ENCODE measurements around the gene PHYKPL. TPM values are rescaled to one million over a fixed set of nuclear protein-coding genes. Genes with fewer than 3 reads are reported as not detected.

PHYKPL gene
- total and polyA plus RNA-seq, 2 of the 8 experiments (the other 6 are each of a cell fraction or from before 2014, with no cell fraction given): 25.1 to 32.1 TPM

DNA sequence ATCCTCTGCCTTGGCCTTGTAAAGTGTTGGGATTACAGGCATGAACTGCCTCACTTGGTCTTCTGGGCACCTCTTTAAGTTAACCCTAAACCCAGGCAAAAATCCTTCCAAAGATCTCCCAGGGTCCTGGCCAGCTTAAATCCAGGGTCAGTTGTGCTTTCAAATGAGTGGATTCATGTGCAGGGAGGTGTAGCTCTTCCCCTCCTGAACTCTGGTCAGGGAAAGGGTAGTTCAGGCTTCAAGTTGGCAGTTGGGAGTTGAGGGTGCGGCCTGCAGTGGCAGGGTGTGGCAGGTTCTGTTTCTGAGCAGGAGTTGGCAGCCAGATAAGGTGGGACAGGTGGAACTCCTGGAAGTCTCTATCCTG lies 24.7 kb downstream of the PHYKPL start:
- peaks cover 55 to 57% of the 10 kb centered on the region in 2 experiments for H4K20me1 ChIP-seq (replicated peaks in 1 of 2; ENCODE audit: control insufficient read depth in 1 of 2, insufficient read depth in 2 of 2, low read length in 2 of 2)
- H3K27me3 ChIP-seq (replicated peaks in 1 of 4; ENCODE audit: control insufficient read depth in 3 of 4, extremely low read depth in 1 of 4, insufficient read depth in 3 of 4, low read length in 3 of 4): no peaks in the 10 kb centered on the region
- ChIA-PET CTCF (ENCODE audit: partially characterized antibody) (interaction anchor here (1.5 to 3.3 kb wide), 3 partner anchors 11 to 131 kb away, joined by 3 to 20 read pairs (median 6); no protein-coding TSS in a partner anchor), POLR2A (ENCODE audit: partially characterized antibody) (interaction anchor here (0.6 to 31.3 kb wide), 8 partner anchors 8 to 1570 kb away, joined by 3 to 985 read pairs (median 4); partner anchors contain the start of genes GMCL2 and PHYKPL)
- no peak overlapping the region for H4K5ac ChIP-seq (ENCODE audit: insufficient read length, low read depth, low read length)
- peaks cover 27 to 49% of the 10 kb centered on the region in 2 experiments for H3K79me2 ChIP-seq (ENCODE audit: control insufficient read depth in 1 of 2, insufficient read depth in 2 of 2, low read length in 2 of 2)
- H3K14ac ChIP-seq (ENCODE audit: insufficient read length): no peak overlapping the region
- no peaks in the 10 kb centered on the region for H3K9me3 ChIP-seq (ENCODE audit: insufficient read depth in 2 of 2, low read depth in 1 of 2, low read length in 1 of 2)
- H3K56ac ChIP-seq (replicated peaks; ENCODE audit: insufficient read length, low read depth, low read length): no peak overlapping the region
- no peak overlapping the region for H2AFZ ChIP-seq (ENCODE audit: low read length)
- H3K23me2 ChIP-seq (ENCODE audit: low read depth, low read length): peaks cover 4% of the 10 kb centered on the region
- no peak overlapping the region for H3K23ac ChIP-seq (ENCODE audit: insufficient read length)
- H2BK12ac ChIP-seq (ENCODE audit: low read depth, low read length): no peak overlapping the region
- H2BK15ac ChIP-seq (ENCODE audit: low read length): no peak overlapping the region
- H4K8ac ChIP-seq (ENCODE audit: extremely low read depth, insufficient read depth, low read length): no peak overlapping the region; the same call in 1 of the 2 replicates
- no peak overlapping the region for H4K91ac ChIP-seq (replicated peaks; ENCODE audit: insufficient read length, low read length)
- no peak overlapping the region; a peak in 2 of 8 replicates for H3K4me3 ChIP-seq (ENCODE audit: extremely low read depth in 1 of 4, insufficient read depth in 2 of 4, low read depth in 3 of 4, low read length in 4 of 4)
- peaks cover 20% of the 10 kb centered on the region for H3K79me1 ChIP-seq (ENCODE audit: low read depth, low read length)
- H2AK5ac ChIP-seq (ENCODE audit: low read depth, low read length): no peak overlapping the region
- H3K4me2 ChIP-seq (ENCODE audit: insufficient read depth in 1 of 2, low read depth in 2 of 2, low read length in 2 of 2): no peak overlapping the region; a peak in 1 of 4 replicates
- H2BK5ac ChIP-seq (ENCODE audit: low read depth, low read length): no peak overlapping the region
- 89% methylated on average over 1 of the region's 1 CpG; no CpG with 5 or more reads in 1 of the 2 experiments for WGBS, 2 experiments (ENCODE audit: extremely low coverage in 1 of 2, insufficient coverage in 1 of 2, insufficient read length in 1 of 2, insufficient replicate concordance in 2 of 2, low coverage in 1 of 2, low lambda C conversion rate in 2 of 2, missing lambda C conversion rate in 1 of 2)
- H2BK20ac ChIP-seq (ENCODE audit: low read length): no peak overlapping the region
- no peak overlapping the region for H3K4ac ChIP-seq (replicated peaks; ENCODE audit: insufficient read length, low read depth, low read length)
- H3K9ac ChIP-seq (replicated peaks in 1 of 4; ENCODE audit: extremely low read depth in 1 of 4, low read depth in 3 of 4, low read length in 3 of 4): no peak overlapping the region; a peak in 2 of 7 replicates
- peaks cover 0 to 10% (median 4%) of the 10 kb centered on the region in 4 experiments; a peak in 6 of 7 replicates for H3K4me1 ChIP-seq (replicated peaks in 1 of 4; ENCODE audit: control insufficient read depth in 3 of 4, insufficient read depth in 4 of 4, low read length in 3 of 4)
- H3K36me3 ChIP-seq (ENCODE audit: control insufficient read depth in 2 of 4, insufficient read depth in 4 of 4, low read length in 3 of 4): peaks cover 57 to 75% (median 72%) of the 10 kb centered on the region in 4 experiments
- no peak overlapping the region for H2BK120ac ChIP-seq (replicated peaks; ENCODE audit: low read depth, low read length)
- FAIRE-seq (no peak), DNase-seq (ENCODE audit: low read depth in 1 of 2, low spot score in 2 of 2) (no peak)
- TF ChIP-seq POLR2AphosphoS5 (IDR thresholded peaks at IDR 0.05; ENCODE audit: low read depth, low read length) (peak; percentile 86; the same call in 1 of the 2 replicates), POLR2A (IDR thresholded peaks at IDR 0.05; ENCODE audit: control extremely low read depth in 1 of 2, low read depth in 2 of 2, low read length in 2 of 2) (peak in 1 of 2 experiments; percentile 2; a peak in 1 of 3 replicates), BCL11A (IDR thresholded peaks at IDR 0.05; ENCODE audit: low read depth in 2 of 2, low read length in 2 of 2) (no peak)
- H3K27ac ChIP-seq (ENCODE audit: low read depth, low read length): no peak overlapping the region
- no peak overlapping the region for H3K18ac ChIP-seq (ENCODE audit: extremely low read depth, low read length)
